GM12892 (cell line): ENCODE data around the gene DYNC2LI1.

Experiments
- DNase-seq: peaks from one replicate; pipeline ENCODE4 v3.0.0; 2011; ENCODE audit not compliant: insufficient read length
- FAIRE-seq: peaks from 2 replicates; lab custom pipeline; 2011; peaks lifted over from hg19 to GRCh38; lab: Jason Lieb, UNC
- POLR2A ChIP-seq: IDR thresholded peaks from 2 replicates; pipeline ENCODE4 v1.6.1; 2011; ENCODE audit warnings: low read depth, low read length, control low read depth
- POLR2AphosphoS5 ChIP-seq: IDR thresholded peaks from 2 replicates; pipeline ENCODE4 v1.6.1; 2011; ENCODE audit warnings: low read depth, low read length, control low read depth
- TAF1 ChIP-seq: IDR thresholded peaks from 2 replicates; pipeline ENCODE4 v1.6.1; 2011; ENCODE audit warnings: low read depth, mild to moderate bottlenecking, control low read depth, low read length, borderline replicate concordance

DYNC2LI1 gene

GRCh38 chr2:43774617-43775016 lies 778 bp downstream of the DYNC2LI1 start:
- DNase-seq, result no peak
- FAIRE-seq, result no peak
- TF ChIP-seq POLR2A, result no peak
- no peak for TF ChIP-seq POLR2AphosphoS5
- TF ChIP-seq TAF1, result no peak

GRCh38 chr2:43776324-43776723 lies 2.5 kb downstream of the DYNC2LI1 start:
- no peak for FAIRE-seq
- TF ChIP-seq POLR2A (no peak), TAF1 (no peak), POLR2AphosphoS5 (no peak)
- DNase-seq, result no peak

GRCh38 chr2:43777306-43777926 lies 3.6 kb downstream of the DYNC2LI1 start:
- no peak for FAIRE-seq
- DNase-seq, result no peak
- TF ChIP-seq POLR2A, result no peak
- TF ChIP-seq TAF1, result no peak
- TF ChIP-seq POLR2AphosphoS5, result no peak

GRCh38 chr2:43778233-43778632 lies 4.4 kb downstream of the DYNC2LI1 start:
- FAIRE-seq, result no peak
- TF ChIP-seq POLR2AphosphoS5, result no peak
- no peak for TF ChIP-seq TAF1
- no peak for TF ChIP-seq POLR2A

GRCh38 chr2:43787895-43788294 lies 14.1 kb downstream of the DYNC2LI1 start:
- no peak for DNase-seq
- no peak for FAIRE-seq
- no peak for TF ChIP-seq POLR2A
- no peak for TF ChIP-seq TAF1
- TF ChIP-seq POLR2AphosphoS5, result no peak

More at GRCh38 chr2:43778233-43778632, 4.4 kb downstream of the DYNC2LI1 start:
- DNase-seq, result no peak

DNA sequence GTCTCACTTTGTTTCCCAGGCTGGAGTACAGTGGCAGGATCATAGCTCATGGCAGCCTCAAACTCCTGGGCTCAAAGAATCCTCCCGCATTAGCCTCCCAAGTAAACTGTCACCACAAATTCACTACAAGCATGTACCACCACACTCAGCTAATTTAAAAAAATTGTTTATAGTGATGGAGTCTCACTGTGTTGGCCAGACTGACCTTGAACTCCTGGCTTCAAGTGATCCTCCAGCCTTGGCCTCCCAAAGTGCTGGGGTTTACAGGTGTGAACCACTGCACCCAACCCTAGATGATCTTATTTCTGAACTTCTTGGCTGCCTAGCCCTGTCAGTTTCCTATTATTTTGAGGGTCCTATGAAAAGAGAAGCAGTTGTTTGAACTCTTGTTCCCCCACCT lies 14.8 kb downstream of the DYNC2LI1 start:
- DNase-seq, result no peak
- no peak for TF ChIP-seq POLR2A
- no peak for TF ChIP-seq TAF1
- no peak for TF ChIP-seq POLR2AphosphoS5
- FAIRE-seq, result no peak

DNA sequence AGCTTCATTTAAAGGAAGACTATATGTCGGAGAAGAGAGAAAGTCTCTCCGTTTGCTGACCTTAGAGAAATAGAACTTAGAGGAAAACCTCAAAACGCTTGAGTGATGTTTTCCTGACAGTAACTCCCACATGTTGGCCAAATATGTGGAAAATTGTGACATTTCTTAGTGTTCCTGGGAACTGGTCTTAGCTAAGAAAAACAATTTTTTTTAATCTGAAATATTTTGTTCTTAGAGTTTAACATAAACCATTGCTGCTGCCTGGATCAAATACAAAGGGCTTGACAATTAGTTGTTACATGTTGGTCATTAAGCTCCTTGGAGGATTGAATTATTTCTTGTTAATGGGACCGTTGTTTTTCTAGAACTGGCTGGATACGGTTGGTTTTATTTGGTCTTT lies 16.3 kb downstream of the DYNC2LI1 start:
- TF ChIP-seq TAF1 (no peak), POLR2A (no peak), POLR2AphosphoS5 (no peak)
- no peak for DNase-seq
- FAIRE-seq, result no peak

DNA sequence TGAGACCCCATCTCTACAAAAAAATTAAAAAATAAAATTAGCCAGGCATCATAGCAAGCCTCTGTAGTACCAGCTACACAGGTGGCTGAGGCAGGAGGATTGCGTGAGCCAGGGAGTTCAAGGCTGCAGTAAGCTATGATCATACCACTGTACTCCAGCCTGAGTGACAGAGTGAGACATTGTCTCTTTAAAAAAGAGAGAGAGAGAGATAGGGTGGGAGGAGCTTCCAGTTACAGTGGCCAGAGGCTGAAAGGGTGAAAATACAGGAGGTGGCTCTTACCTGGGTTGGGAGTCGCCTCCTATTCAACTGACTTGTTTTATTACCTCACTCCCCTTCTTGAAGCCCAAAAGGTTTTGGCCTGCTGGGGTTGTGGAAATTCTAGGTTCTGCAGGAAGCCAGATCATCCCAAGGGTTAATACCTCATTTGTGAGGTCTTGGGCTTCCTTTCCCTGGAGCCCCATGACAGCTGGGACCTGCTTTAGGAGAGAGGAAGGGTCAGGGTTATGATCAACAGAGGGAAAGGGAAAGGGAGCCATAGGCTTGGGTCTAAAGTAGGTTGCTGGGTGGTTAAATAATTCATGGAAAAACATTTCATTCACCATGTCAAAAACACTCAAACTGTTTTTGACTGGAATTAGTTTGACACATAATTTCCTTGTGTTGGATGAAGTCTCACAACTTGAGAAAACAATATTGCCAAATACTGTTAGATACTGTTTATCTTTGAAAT lies 17.4 kb downstream of the DYNC2LI1 start:
- FAIRE-seq (no peak), DNase-seq (no peak)
- no peak for TF ChIP-seq POLR2AphosphoS5
- TF ChIP-seq TAF1, result no peak

DNA sequence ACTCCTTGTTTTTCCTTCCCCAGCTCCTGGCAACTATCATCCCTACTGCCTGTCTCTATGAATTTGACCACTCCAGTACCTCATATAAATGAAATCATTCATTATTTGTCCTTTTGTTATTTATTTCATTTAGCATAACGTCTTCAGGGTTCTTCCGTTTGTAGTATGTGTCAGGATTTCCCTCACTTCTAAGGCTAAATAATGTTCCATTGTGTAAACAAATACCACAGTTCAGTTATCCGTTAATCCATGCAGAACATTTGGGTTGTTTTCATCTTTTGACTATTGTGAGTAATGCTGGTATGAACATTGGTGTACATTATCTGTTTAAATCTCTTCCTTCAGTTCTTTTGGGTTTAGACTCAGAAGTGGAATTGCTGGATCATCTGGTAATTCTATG lies 18.8 kb downstream of the DYNC2LI1 start:
- DNase-seq (no peak), FAIRE-seq (no peak)
- no peak for TF ChIP-seq POLR2A
- no peak for TF ChIP-seq POLR2AphosphoS5
- no peak for TF ChIP-seq TAF1

GRCh38 chr2:43794956-43795355 lies 21.1 kb downstream of the DYNC2LI1 start:
- no peak for DNase-seq
- no peak for TF ChIP-seq POLR2AphosphoS5
- TF ChIP-seq POLR2A, result no peak
- TF ChIP-seq TAF1, result no peak
- no peak for FAIRE-seq

GRCh38 chr2:43796206-43796605 lies 22.4 kb downstream of the DYNC2LI1 start:
- TF ChIP-seq POLR2A (no peak), POLR2AphosphoS5 (no peak), TAF1 (no peak)
- FAIRE-seq, result no peak

DNA sequence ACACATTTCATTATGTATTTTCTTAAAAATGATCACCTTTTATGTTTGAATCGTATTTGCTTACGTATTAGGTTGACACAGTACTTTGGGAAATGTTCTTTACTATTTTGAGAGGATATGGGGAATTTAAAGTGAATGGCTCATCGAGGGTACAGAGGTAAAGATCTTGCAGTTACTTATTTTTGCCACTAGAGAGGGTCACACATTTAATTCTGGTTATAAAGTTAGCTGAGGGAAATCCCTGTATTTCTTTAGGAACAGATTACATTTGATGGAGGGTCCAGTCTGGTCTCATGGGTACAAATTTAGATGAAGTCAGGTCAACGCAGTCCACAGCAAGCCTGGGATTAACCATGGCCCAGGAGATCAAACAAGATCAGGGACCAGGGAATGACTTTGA lies 24.5 kb downstream of the DYNC2LI1 start:
- TF ChIP-seq TAF1 (no peak), POLR2A (no peak), POLR2AphosphoS5 (no peak)

More at GRCh38 chr2:43796206-43796605, 22.4 kb downstream of the DYNC2LI1 start:
- DNase-seq, result no peak

GRCh38 chr2:43800894-43801293 lies 27.1 kb downstream of the DYNC2LI1 start:
- no peak for FAIRE-seq
- DNase-seq, result no peak
- no peak for TF ChIP-seq POLR2A
- TF ChIP-seq POLR2AphosphoS5, result no peak
- no peak for TF ChIP-seq TAF1

More for the DNA sequence above, 24.5 kb downstream of the DYNC2LI1 start:
- DNase-seq (no peak), FAIRE-seq (no peak)
